Measurements from ENCODE around the gene MEIOC.

DNA sequence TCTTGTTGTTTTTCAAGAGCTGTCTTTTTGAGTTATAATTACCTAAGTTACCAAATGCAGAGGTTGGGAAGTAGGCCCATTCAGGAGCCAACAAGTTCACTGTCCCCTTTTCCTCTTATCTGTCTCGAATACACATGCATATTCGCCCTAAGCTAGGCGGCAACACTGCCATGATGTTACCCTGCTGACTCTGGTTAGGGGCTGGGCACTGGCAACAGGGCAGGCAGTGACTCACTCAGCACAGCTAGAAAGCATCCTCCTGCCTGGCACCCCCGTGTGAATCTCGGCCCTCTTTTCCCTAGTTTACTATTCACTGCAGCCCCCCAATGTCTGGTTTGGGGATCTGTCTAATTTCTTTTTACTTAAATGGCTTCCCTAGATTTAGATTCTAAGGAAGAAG, 66.0 kb downstream of the MEIOC start:
- TF ChIP-seq POLR2A (IDR thresholded peaks at IDR 0.05; ENCODE audit: low read depth, low read length) (no peak), POLR2AphosphoS5 (IDR thresholded peaks at IDR 0.05; ENCODE audit: low read depth, low read length) (no peak), TAF1 (IDR thresholded peaks at IDR 0.05; ENCODE audit: low read depth, low read length) (no peak), SPI1 (IDR thresholded peaks at IDR 0.05; ENCODE audit: low read depth, low read length) (no peak), POU2F2 (IDR thresholded peaks at IDR 0.05; ENCODE audit: low read depth, low read length) (no peak), PAX5 (IDR thresholded peaks at IDR 0.05; ENCODE audit: insufficient read depth, low read length, severe bottlenecking) (no peak)

Data from GM12891 (cell line).